NCI-H1105 (cell line): ENCODE results near the gene C2orf72.
"Not testable (repeated sequence)": the region's sequence is repeated elsewhere in the genome, so short reads cannot be mapped to it uniquely, and the experiment has no call there.

Source experiments
- DNase-seq: peaks from one replicate; lab custom pipeline; 2025; lab: John Stamatoyannopoulos, UW

C2orf72 gene

GRCh38 chr2:231046916-231047273 lies 9.6 kb downstream of the C2orf72 start:
- DNase-seq: no peak

- no peak for DNase-seq
Measured at GRCh38 chr2:231047274-231047922, 10.1 kb downstream of the C2orf72 start.

DNA sequence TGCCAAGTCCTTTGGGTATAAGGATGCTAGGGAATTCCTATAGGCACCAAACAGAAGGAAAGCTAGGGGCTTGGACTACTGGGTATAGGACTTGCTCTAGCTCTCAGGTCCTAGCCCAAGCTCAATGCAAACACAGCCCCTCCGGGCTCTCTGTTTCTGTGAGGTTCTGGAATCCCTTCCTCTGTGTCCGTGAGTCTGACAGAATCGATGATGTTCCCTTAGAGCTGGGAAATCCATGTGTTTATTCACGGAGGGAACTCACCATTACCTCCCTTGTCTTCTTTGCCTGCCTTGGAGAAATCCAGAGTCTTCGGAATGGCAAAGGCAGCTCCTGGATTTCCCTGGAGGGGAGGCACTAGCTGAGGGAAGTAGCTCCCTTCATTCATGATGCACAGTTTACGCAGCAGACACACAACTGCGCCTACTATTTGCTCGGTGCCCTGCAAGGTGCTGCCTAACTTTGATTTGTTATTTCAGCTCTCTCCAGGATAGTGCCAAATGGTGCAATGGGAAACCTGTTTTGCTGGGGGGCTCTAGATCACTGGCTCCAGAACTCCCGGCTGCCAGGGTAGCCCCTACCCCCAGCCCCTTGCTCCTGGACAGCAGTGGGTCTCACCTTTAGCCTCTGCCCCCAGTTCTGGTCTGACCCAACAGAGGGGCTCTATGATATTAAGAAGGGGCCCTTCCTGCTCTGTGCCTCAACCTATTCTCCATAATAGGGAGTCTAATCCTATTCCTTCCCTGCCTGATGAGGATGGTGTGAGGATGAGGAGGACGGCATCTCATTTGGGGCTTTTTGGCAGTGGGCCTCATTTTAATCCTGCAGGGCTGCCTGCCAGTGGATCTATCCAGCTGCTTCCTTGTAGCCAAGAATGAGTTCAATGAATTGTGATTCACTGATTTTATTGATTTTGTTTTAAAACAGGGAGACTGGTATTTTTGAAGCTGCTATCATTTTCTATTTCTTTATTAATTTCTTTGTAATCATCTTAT lies 10.9 kb downstream of the C2orf72 start:
- DNase-seq: no peak

GRCh38 chr2:231049286-231050017 lies 12.1 kb downstream of the C2orf72 start:
- no peak for DNase-seq

- no peak for DNase-seq
Measured at GRCh38 chr2:231050018-231050901, 12.9 kb downstream of the C2orf72 start.

GRCh38 chr2:231051116-231051515 lies 13.8 kb downstream of the C2orf72 start:
- no peak for DNase-seq

- peak; percentile 73 for DNase-seq
Measured at GRCh38 chr2:231052494-231053451, 15.4 kb downstream of the C2orf72 start.

DNA sequence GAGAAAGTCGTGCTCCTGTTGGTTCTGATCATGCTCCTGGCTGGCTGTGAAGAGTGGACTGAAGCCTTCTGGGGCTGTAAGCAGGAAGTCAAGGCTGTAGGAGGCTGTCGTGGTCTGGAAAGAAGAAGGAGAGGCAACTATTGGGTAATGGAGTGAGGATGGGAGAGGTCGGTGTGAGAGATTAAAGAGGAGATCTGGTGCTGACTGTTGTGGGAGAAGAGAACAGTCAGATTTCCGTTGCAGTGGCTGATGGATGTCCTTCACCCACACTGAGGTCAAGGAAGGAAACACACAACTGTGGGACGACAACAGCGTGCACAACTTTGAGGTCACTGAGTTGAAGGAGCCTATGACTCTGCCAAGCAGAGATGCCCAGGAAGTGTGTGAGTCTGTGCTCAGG lies 16.5 kb downstream of the C2orf72 start:
- DNase-seq: no peak

DNA sequence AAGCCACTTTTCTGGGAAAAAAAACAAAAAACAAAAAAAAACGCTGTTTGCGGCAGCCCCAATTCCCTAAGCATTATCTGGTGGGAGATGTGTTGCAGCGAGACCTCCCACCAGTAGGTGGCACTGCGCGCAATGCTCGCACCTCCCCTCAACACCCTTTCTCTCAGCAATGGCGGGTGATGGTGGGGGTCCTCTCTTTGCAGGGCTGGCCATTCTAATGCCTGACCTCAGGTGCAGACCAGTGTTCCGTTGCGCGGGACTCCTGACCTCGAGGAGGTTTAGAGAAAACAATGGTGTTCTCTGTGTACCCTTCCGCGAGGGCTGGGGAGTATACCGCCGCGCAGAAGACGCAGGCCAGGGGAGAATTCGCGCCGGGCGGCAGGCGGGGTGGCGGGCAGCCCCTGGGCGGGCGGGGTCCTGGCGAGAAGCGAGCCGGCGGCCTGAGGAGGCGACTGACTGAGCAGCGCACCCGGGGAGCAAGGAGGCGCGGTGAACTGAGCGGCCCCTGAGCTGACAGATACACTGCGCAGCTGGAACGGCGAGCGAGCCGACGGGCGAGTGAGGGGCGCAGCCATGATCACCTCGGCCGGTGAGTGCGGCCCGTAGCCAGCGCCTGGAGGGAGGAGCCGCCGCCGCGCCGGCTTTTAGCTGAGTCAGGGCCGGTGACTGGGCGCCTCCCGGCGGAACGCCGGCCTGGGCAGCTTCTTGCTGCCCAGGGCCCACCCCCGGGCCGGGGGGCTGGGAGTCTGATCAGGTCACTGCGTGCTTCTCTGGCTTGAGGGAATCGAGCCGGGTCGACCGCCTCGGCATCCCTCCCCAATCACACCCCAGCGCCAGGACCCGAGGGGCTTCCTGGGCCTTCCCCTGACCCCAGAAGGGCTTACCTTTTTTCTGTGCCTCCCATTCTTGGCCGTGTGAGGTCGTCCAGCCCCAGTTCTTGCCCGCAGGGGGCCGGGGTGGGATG lies 19.4 kb downstream of the C2orf72 start, which contains the start of gene PSMD1:
Gene PSMD1, plus strand, starts transcription at position 415 of the 964 bp plus-strand sequence. Its CDS starts 159 bp downstream, at position 574.
- DNase-seq: peak; percentile 88

DNA sequence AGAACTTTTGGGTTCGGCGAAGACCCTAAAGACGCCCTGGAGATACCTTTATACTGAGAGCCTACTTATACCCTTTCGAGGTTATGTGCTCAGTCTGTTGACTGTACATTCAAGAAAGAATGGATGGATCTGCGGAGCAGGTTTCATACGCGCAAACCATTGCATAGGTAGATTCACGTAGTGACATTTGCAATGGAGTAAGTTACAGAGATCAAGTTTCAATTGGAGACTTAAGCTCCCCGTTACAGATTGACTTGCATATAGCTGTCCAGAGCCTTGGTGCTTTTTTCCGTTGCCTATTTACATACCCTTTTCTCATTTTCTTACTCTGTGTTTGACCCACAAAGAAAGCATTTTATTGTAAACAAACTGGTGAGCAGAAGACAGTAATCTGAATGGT lies 20.3 kb downstream of the C2orf72 start:
- no peak for DNase-seq

DNA sequence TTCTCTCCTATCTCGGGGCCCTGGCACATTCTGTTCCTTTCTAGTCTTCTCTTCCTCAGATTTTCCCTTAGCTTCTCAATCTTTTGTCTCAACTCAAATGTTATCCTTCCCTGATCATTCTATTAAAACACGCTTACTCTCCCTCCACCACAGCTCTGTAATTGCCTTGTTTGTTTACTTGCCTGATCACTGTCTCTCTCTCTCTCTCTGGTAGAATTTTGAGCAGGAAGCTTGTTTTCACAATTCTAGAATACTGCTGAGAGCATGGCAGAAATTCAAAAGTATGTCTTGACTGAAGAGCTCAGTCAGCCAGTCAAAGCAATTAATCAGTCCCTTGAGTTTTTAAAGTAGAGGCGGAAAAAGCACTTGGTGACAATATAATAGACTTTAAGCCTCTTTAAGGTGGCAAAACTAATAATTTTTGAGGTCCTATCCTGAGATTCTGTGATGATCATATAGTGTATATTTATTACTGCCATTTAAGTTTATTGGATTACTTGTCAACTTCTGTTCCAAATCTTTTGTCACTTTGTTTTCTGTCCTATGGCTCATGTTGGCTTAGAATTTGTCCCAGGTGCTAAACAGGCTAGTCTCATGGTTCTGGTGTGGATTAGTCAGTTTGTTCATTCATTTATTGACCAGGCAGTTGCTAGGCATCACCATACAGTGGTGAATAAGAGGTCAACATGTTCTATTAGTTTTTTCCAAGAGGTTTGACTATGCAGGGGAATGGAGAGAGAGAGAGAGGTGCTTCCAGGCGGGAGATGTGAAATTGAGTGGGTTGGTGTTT lies 21.6 kb downstream of the C2orf72 start:
- DNase-seq: no peak

- no peak for DNase-seq
Measured at GRCh38 chr2:231059756-231060155, 22.4 kb downstream of the C2orf72 start.

- no peak for DNase-seq
Measured at GRCh38 chr2:231062776-231063175, 25.5 kb downstream of the C2orf72 start.

DNA sequence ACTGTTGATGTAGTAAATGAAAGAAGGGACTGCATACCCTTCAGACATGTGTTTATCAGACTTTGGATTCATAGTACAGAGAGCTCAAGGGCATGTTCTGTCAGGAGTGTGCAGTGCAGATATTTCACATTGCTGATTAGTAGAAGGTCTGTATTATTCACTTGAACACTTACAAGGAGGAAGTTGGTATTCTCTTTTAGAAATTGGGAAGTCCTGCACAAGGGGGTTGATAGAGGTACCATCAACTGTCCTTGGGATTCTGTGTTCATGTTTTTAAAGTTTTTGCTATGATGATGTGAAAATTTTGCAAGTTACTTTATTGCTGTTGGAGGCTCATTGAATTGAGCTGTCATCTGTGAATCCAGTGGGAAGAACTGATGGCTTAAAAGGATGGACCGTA lies 26.0 kb downstream of the C2orf72 start:
- no peak for DNase-seq

DNA sequence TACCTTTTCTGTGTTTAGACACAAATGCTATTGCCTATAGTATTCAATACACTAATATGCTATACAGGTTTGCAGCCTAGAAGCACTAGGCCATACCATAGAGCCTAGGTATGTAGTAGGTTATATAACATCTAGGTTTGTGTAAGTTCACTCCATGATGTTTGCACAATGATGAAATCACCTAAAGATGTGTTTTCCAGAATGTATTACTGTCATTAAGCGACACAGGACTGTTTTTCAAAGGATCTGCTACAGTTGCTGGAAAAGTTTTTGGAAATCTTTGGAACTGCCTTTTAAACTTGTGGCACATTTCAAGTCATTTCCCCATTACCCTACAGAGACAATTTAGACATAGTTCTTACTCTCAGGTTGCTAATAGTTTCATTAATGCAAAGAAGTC lies 28.6 kb downstream of the C2orf72 start:
- DNase-seq: no peak

DNA sequence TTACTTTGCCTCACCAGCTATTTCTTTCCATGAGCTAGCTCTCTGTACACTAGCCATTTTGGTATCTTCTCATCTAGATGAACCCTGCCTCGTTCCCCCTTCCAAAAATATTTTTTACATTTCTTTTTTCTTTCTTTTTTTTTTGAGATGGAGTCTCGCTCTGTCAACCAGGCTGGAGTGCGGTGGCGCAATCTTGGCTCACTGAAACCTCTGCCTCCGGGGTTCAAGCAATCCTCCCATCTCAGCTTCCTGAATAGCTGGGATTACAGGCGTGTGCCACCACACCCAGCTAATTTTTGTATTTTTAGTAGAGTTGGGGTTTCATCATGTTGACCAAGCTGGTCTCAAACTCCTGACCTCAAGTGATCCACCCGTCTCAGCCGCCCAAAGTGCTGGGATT lies 30.2 kb downstream of the C2orf72 start:
- not testable (repeated sequence) for DNase-seq

DNA sequence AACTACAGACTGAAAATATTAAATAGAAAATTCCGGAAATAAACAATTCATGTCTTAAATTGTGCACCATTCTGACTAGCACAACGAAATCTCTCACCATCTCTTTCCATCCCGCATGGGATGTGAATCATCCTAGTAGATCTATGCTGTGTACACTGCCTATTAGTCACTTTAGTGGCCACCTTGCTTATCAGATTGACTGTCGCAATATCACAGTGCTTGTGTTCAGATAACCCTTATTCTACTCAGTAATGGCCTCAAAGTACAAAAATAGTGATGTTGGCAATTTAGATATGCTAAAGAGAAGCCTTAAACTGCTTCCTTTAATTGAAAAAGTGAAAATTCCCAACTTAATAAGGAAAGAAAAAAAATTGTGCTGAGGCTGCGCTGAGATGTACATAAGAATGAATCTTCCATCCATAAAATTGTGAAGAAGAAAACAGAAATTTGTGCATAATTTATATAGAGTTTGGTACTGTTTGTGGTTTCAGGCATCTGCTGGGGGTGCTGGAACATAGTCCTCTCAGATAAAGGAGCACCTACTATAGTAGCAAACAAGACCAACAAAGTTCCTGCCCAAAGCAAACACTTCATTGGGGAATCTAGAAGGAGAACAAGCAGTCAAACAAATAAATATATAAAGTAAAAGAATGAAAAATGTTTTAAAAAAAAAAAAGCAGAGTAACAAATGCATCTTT lies 31.4 kb downstream of the C2orf72 start:
- DNase-seq: no peak
